Ishikawa (cell line): ENCODE results near the gene DSTN.

Source experiments
- CEBPB ChIP-seq: IDR thresholded peaks from 2 replicates; pipeline ENCODE4 v1.6.1; 2012
- CREB1 ChIP-seq: IDR thresholded peaks from 2 replicates; pipeline ENCODE4 v1.6.1; 2012; ENCODE audit warnings: low read depth
- EGR1 ChIP-seq: IDR thresholded peaks from 2 replicates; pipeline ENCODE4 v1.6.1; 2012
- EP300 ChIP-seq: IDR thresholded peaks from 2 replicates; pipeline ENCODE4 v1.6.1; 2012; ENCODE audit warnings: borderline replicate concordance
- FOXM1 ChIP-seq: IDR thresholded peaks from 2 replicates; pipeline ENCODE4 v1.6.1; 2012; ENCODE audit warnings: low read depth, borderline replicate concordance
- MAX ChIP-seq: IDR thresholded peaks from 2 replicates; pipeline ENCODE4 v1.6.1; 2012
- NFIC ChIP-seq: IDR thresholded peaks from 2 replicates; pipeline ENCODE4 v1.6.1; 2012
- RAD21 ChIP-seq: IDR thresholded peaks from 2 replicates; pipeline ENCODE4 v1.6.1; 2012; ENCODE audit warnings: low read depth
- REST ChIP-seq: IDR thresholded peaks from 2 replicates; pipeline ENCODE4 v1.6.1; 2012; ENCODE audit warnings: low read depth, mild to moderate bottlenecking
- TAF1 ChIP-seq: IDR thresholded peaks from 2 replicates; pipeline ENCODE4 v1.6.1; 2012; ENCODE audit warnings: low read depth, mild to moderate bottlenecking
- TCF12 ChIP-seq: IDR thresholded peaks from 2 replicates; pipeline ENCODE4 v1.6.1; 2012; ENCODE audit warnings: low read depth
- TEAD4 ChIP-seq: IDR thresholded peaks from 2 replicates; pipeline ENCODE4 v1.6.1; 2012
- USF1 ChIP-seq: IDR thresholded peaks from 2 replicates; pipeline ENCODE4 v1.6.1; 2012
- YY1 ChIP-seq: IDR thresholded peaks from 2 replicates; pipeline ENCODE4 v1.6.1; 2012; ENCODE audit warnings: low read depth
- ZBTB7A ChIP-seq: IDR thresholded peaks from 2 replicates; pipeline ENCODE4 v1.6.1; 2012; ENCODE audit warnings: low read depth

DSTN gene

GRCh38 chr20:17558154-17558940, 11.5 kb upstream of the DSTN start:
- TF ChIP-seq FOXM1 (no peak), EP300 (no peak), MAX (no peak), TCF12 (no peak), USF1 (no peak), EGR1 (no peak), YY1 (no peak), ZBTB7A (no peak), CREB1 (no peak), TAF1 (no peak), RAD21 (no peak), CEBPB (no peak), NFIC (no peak), REST (no peak), TEAD4 (no peak)

GRCh38 chr20:17558941-17559304, 11.0 kb upstream of the DSTN start:
- TF ChIP-seq NFIC (no peak), ZBTB7A (no peak), MAX (no peak), FOXM1 (no peak), CREB1 (no peak)

- no peak for TF ChIP-seq TEAD4
- no peak for TF ChIP-seq ZBTB7A
- TF ChIP-seq YY1, result no peak
- no peak for TF ChIP-seq TCF12
- no peak for TF ChIP-seq CEBPB
- no peak for TF ChIP-seq MAX
Observed at GRCh38 chr20:17559338-17559737, 10.5 kb upstream of the DSTN start.

- TF ChIP-seq ZBTB7A, result no peak
- TF ChIP-seq FOXM1, result no peak
- no peak for TF ChIP-seq CREB1
- no peak for TF ChIP-seq NFIC
- TF ChIP-seq TAF1, result no peak
- no peak for TF ChIP-seq YY1
- no peak for TF ChIP-seq TEAD4
- no peak for TF ChIP-seq TCF12
- no peak for TF ChIP-seq USF1
- TF ChIP-seq EP300, result no peak
- TF ChIP-seq REST, result no peak
- TF ChIP-seq CEBPB, result no peak
- TF ChIP-seq MAX, result no peak
- no peak for TF ChIP-seq RAD21
Observed at GRCh38 chr20:17560344-17561074, 9.4 kb upstream of the DSTN start.

GRCh38 chr20:17562804-17563305, 7.0 kb upstream of the DSTN start:
- TF ChIP-seq FOXM1, result no peak
- TF ChIP-seq TCF12, result no peak
- TF ChIP-seq YY1, result no peak
- no peak for TF ChIP-seq USF1
- no peak for TF ChIP-seq ZBTB7A
- no peak for TF ChIP-seq TEAD4
- no peak for TF ChIP-seq CREB1
- no peak for TF ChIP-seq MAX
- no peak for TF ChIP-seq TAF1
- no peak for TF ChIP-seq NFIC
- TF ChIP-seq EGR1, result no peak
- TF ChIP-seq REST, result no peak
